ENCODE results near the gene PRPF8. TPM values are rescaled to one million over a fixed set of nuclear protein-coding genes. Genes with fewer than 3 reads are reported as not detected.

Gene PRPF8
- total and polyA plus RNA-seq, 4 donors = 50.2 to 110 (median 82.3) TPM

DNA sequence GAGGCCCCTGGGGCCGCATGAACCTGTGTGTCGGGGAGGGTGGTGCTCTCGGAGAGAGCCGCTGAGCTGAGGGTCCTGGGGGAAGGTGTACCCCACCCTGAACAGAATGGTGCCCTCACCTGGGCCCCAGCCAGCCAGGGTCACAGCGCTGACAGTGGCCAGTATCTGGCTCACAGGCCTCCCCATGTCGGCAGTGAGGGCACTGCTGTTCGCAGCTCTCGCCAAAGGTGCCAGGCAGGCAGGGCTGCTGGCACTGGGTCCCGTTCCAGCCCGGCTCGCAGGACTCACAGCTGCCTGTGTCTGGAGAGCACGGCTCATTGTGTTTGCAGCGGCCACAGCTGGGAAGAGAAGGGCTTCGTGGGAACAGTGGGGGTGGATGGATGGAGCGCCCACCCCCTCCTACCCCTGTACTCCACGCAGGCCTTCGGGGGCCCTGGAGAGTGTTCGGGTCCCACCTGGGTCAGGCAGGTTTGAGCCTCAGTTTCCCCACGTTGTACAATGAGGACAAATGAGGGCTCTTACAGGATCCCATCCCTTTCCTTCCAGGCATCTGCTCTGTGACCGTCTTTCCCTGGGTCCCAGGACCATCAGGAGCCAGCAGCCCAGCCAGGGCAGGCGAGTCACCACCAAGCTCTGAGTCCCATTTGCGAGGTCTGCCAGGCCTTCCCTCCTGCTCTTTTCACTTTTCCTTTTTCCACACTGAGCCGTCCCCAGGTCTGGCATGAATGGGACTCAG, 44.2 kb downstream of the PRPF8 start:
- no peaks in the 10 kb centered on the region for H3K27me3 ChIP-seq (ENCODE audit: control insufficient read depth in 4 of 4, insufficient read depth in 4 of 4, low read length in 3 of 4)
- H3K4me3 ChIP-seq (ENCODE audit: low read depth in 1 of 3, low read length in 3 of 3) = no peak overlapping the region
- peaks cover 4 to 17% (median 12%) of the 10 kb centered on the region in 4 donors for H3K36me3 ChIP-seq (ENCODE audit: control insufficient read depth in 4 of 4, insufficient read depth in 3 of 4, low read depth in 1 of 4, low read length in 3 of 4)
- no peaks in the 10 kb centered on the region for H3K9me3 ChIP-seq (ENCODE audit: control insufficient read depth in 4 of 4, low read length in 3 of 4)
- H3K27ac ChIP-seq (ENCODE audit: low read depth in 1 of 2, low read length in 2 of 2) = no peak overlapping the region
- peaks cover 5 to 20% (median 12%) of the 10 kb centered on the region in 4 donors for H3K4me1 ChIP-seq (ENCODE audit: control insufficient read depth in 4 of 4, insufficient read depth in 4 of 4, low read length in 3 of 4)
- no peak overlapping the region for H3K9ac ChIP-seq (ENCODE audit: low read depth in 1 of 2, low read length in 2 of 2)
- no peak for TF ChIP-seq JUND (IDR thresholded peaks at IDR 0.05)
- 77% methylated on average over 23 of the region's 23 CpGs for WGBS
- no peak for DNase-seq (ENCODE audit: low spot score)

DNA sequence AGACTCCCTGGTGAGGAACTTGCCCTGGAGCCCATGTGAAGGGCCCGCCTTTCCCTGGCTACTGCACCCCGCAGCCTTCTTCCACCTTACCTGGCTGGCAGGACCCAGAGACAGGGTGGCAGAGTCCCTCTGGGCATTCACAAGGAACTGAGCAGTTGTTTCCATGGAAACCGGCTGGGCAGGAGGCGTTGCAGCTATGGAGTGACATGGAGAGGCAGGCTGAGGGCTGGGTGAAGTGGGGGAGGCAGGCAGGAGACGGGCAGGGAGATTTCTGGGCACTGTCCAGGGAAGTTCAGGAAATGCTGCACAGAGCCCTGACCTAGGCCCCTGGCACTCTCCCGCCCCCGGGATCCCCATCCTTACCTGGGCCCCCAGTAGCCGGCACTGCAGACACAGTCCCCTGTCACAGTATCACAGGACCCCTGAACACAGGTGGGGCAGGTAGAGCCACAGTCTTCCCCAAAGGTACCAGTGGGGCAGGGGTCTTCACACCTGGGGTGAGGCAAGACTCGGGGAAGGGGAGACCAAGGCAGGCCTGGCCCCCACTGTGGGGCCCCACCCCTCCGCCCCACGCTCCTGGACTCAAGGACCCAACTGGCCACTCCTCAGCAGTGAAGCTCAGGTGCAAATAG, 45.0 kb downstream of the PRPF8 start:
- TF ChIP-seq NR2F2 (IDR thresholded peaks at IDR 0.05) = no peak
- TF ChIP-seq GABPA (IDR thresholded peaks at IDR 0.05 in 1 of 2, conservative IDR thresholded peaks at IDR 0.05 in 1 of 2) = no peak
- no peak for TF ChIP-seq FOXA1 (IDR thresholded peaks at IDR 0.05)
- TF ChIP-seq JUND (IDR thresholded peaks at IDR 0.05) = no peak
- TF ChIP-seq, protein P1, sequence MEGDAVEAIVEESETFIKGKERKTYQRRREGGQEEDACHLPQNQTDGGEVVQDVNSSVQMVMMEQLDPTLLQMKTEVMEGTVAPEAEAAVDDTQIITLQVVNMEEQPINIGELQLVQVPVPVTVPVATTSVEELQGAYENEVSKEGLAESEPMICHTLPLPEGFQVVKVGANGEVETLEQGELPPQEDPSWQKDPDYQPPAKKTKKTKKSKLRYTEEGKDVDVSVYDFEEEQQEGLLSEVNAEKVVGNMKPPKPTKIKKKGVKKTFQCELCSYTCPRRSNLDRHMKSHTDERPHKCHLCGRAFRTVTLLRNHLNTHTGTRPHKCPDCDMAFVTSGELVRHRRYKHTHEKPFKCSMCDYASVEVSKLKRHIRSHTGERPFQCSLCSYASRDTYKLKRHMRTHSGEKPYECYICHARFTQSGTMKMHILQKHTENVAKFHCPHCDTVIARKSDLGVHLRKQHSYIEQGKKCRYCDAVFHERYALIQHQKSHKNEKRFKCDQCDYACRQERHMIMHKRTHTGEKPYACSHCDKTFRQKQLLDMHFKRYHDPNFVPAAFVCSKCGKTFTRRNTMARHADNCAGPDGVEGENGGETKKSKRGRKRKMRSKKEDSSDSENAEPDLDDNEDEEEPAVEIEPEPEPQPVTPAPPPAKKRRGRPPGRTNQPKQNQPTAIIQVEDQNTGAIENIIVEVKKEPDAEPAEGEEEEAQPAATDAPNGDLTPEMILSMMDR (IDR thresholded peaks at IDR 0.05; ENCODE audit: low read depth, low read length, missing input control) = no peak
- TF ChIP-seq SP1 (IDR thresholded peaks at IDR 0.05) = no peak
- TF ChIP-seq RAD21 (IDR thresholded peaks at IDR 0.05) = no peak
- TF ChIP-seq, protein P2, sequence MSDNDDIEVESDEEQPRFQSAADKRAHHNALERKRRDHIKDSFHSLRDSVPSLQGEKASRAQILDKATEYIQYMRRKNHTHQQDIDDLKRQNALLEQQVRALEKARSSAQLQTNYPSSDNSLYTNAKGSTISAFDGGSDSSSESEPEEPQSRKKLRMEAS (IDR thresholded peaks at IDR 0.05) = no peak
- Histone ChIP-seq H3K4me1 (ENCODE audit: control insufficient read depth in 4 of 4, insufficient read depth in 4 of 4, low read length in 3 of 4) (peaks cover 5 to 14% (median 11%) of the 10 kb centered on the region in 4 donors), H3K36me3 (ENCODE audit: control insufficient read depth in 4 of 4, insufficient read depth in 3 of 4, low read depth in 1 of 4, low read length in 3 of 4) (peaks cover 6 to 20% (median 13%) of the 10 kb centered on the region in 4 donors), H3K27me3 (ENCODE audit: control insufficient read depth in 4 of 4, insufficient read depth in 4 of 4, low read length in 3 of 4) (no peaks in the 10 kb centered on the region), H3K9ac (ENCODE audit: low read depth in 1 of 2, low read length in 2 of 2) (no peak overlapping the region), H3K27ac (ENCODE audit: low read depth in 1 of 2, low read length in 2 of 2) (no peak overlapping the region), H3K9me3 (ENCODE audit: control insufficient read depth in 4 of 4, low read length in 3 of 4) (no peaks in the 10 kb centered on the region), H3K4me3 (ENCODE audit: low read depth in 1 of 3, low read length in 3 of 3) (no peak overlapping the region)
- WGBS = 84% methylated on average over 11 of the region's 11 CpGs
- DNase-seq (ENCODE audit: low spot score) = no peak

DNA sequence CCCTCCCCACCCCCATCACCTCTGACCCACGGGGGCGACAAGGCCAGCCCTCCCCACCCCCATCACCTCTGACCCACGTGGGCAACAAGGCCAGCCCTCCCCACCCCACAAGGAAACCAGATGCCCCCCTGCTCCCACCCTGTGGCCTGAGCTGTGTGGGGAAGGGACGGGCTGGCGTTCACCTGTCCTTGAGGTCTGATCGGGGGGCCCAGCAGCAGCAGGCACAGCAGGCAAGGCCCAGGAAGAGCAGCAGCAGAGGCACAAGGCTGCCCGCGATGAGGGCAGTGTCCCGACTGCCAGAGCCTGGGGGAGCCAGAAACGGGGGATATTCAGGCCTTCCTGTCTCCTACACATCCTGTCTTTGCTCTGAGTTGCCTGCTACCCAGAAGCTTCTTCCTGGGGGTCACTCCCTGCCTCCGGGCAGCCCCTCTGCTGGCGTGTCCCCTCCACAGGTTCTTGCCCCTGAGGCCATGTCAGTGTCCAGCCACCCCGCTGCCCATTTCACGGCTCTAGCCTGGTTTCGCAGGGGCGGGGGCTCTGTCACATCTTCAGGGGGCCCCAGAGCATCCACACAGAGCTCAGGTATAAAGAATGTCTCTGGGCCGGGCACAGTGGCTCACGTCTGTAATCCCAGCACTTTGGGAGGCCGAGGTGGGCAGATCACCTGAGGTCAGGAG, 45.9 kb downstream of the PRPF8 start:
- H3K27me3 ChIP-seq (ENCODE audit: control insufficient read depth in 4 of 4, insufficient read depth in 4 of 4, low read length in 3 of 4) = no peaks in the 10 kb centered on the region
- TF ChIP-seq RXRA (IDR thresholded peaks at IDR 0.05) (no peak), RAD21 (IDR thresholded peaks at IDR 0.05) (no peak), FOXA1 (IDR thresholded peaks at IDR 0.05) (no peak), HNF4G (IDR thresholded peaks at IDR 0.05) (no peak), HNF4A (conservative IDR thresholded peaks at IDR 0.05) (no peak), FOXA2 (IDR thresholded peaks at IDR 0.05) (no peak)
- TF ChIP-seq, protein P2 (IDR thresholded peaks at IDR 0.05) = no peak
- TF ChIP-seq, protein P3, sequence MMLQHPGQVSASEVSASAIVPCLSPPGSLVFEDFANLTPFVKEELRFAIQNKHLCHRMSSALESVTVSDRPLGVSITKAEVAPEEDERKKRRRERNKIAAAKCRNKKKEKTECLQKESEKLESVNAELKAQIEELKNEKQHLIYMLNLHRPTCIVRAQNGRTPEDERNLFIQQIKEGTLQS (IDR thresholded peaks at IDR 0.05) = no peak
- TF ChIP-seq, protein P4, sequence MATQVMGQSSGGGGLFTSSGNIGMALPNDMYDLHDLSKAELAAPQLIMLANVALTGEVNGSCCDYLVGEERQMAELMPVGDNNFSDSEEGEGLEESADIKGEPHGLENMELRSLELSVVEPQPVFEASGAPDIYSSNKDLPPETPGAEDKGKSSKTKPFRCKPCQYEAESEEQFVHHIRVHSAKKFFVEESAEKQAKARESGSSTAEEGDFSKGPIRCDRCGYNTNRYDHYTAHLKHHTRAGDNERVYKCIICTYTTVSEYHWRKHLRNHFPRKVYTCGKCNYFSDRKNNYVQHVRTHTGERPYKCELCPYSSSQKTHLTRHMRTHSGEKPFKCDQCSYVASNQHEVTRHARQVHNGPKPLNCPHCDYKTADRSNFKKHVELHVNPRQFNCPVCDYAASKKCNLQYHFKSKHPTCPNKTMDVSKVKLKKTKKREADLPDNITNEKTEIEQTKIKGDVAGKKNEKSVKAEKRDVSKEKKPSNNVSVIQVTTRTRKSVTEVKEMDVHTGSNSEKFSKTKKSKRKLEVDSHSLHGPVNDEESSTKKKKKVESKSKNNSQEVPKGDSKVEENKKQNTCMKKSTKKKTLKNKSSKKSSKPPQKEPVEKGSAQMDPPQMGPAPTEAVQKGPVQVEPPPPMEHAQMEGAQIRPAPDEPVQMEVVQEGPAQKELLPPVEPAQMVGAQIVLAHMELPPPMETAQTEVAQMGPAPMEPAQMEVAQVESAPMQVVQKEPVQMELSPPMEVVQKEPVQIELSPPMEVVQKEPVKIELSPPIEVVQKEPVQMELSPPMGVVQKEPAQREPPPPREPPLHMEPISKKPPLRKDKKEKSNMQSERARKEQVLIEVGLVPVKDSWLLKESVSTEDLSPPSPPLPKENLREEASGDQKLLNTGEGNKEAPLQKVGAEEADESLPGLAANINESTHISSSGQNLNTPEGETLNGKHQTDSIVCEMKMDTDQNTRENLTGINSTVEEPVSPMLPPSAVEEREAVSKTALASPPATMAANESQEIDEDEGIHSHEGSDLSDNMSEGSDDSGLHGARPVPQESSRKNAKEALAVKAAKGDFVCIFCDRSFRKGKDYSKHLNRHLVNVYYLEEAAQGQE (IDR thresholded peaks at IDR 0.05) = no peak
- TF ChIP-seq, protein P1 (IDR thresholded peaks at IDR 0.05; ENCODE audit: low read depth, low read length, missing input control) = no peak
- H3K4me1 ChIP-seq (ENCODE audit: control insufficient read depth in 4 of 4, insufficient read depth in 4 of 4, low read length in 3 of 4) = peaks cover 0 to 5% (median 4%) of the 10 kb centered on the region in 4 donors
- no peak overlapping the region for H3K9ac ChIP-seq (ENCODE audit: low read depth in 1 of 2, low read length in 2 of 2)
- WGBS = 78% methylated on average over 19 of the region's 19 CpGs
- H3K4me3 ChIP-seq (ENCODE audit: low read depth in 1 of 3, low read length in 3 of 3) = no peak overlapping the region
- no peak overlapping the region for H3K27ac ChIP-seq (ENCODE audit: low read depth in 1 of 2, low read length in 2 of 2)
- no peaks in the 10 kb centered on the region for H3K9me3 ChIP-seq (ENCODE audit: control insufficient read depth in 4 of 4, low read length in 3 of 4)
- peaks cover 6 to 20% (median 13%) of the 10 kb centered on the region in 4 donors for H3K36me3 ChIP-seq (ENCODE audit: control insufficient read depth in 4 of 4, insufficient read depth in 3 of 4, low read depth in 1 of 4, low read length in 3 of 4)
- no peak for DNase-seq (ENCODE audit: low spot score)

All from liver (tissue), 9 donors.